Activated B cell treated with CpG ODN at 0.5 μM for 24 hours (primary cell): ENCODE measurements around the gene LAPTM5. TPM values are rescaled to one million over a fixed set of nuclear protein-coding genes. Genes with fewer than 3 reads are reported as not detected.

Source experiments
- ATAC-seq: fragments of 200-7000 bp; cut with Tn5 transposase; one replicate; pipeline ENCODE4 v1.10.0; 2021; ENCODE audit warnings: low read depth, mild to moderate bottlenecking, moderate library complexity
- CTCF ChIA-PET: fragments of 350-600 bp; sonication (Branson Sonifier 250); formaldehyde crosslinking; loops from one replicate; lab custom pipeline; 2021; ENCODE audit warnings: antibody characterized with exemption; lab: Charles Lee
- POLR2A ChIA-PET: fragments of 350-600 bp; sonication (Branson Sonifier 250); formaldehyde crosslinking; loops from one replicate; lab custom pipeline; 2021; ENCODE audit warnings: antibody characterized with exemption; lab: Charles Lee
- DNase-seq: peaks from one replicate; pipeline ENCODE4 v3.0.0; 2022
- H3K27ac Mint-ChIP-seq: one replicate; pipeline ENCODE4 v1.8.0; 2020; ENCODE audit warnings: mixed read lengths
- H3K27me3 Mint-ChIP-seq: one replicate; pipeline ENCODE4 v1.8.0; 2021; ENCODE audit warnings: mixed read lengths
- H3K36me3 Mint-ChIP-seq: one replicate; pipeline ENCODE4 v1.8.0; 2021; ENCODE audit warnings: low read depth, mixed read lengths
- H3K4me1 Mint-ChIP-seq: one replicate; pipeline ENCODE4 v1.8.0; 2021; ENCODE audit warnings: mixed read lengths
- H3K4me3 Mint-ChIP-seq: one replicate; pipeline ENCODE4 v1.8.0; 2020; ENCODE audit warnings: mild to moderate bottlenecking, mixed read lengths
- H3K9me3 Mint-ChIP-seq: one replicate; pipeline ENCODE4 v1.8.0; 2020; ENCODE audit warnings: mixed read lengths
- intact Hi-C: fragments of 100-400 bp; cut with micrococcal nuclease; formaldehyde crosslinking; loops from one replicate; pipeline ENCODE4 v1.15.1; 2024
- total RNA-seq: library from RNA; stranded (reverse); gene quantifications from 2 replicates; pipeline ENCODE4 v1.2.3, GENCODE V29; 2022
- TF ChIP-seq, protein P1 (sequence below): fragments of 200-600 bp; IDR thresholded peaks from one replicate; pipeline ENCODE4 v1.8.0; 2022; ENCODE audit warnings: antibody characterized with exemption, mild to moderate bottlenecking

Gene LAPTM5
- total RNA-seq, 1 donor from 2014 or later = 766 TPM

- no peak for ATAC-seq
- peaks cover 4% of the 10 kb centered on the region for H3K4me1 Mint-ChIP-seq
Observed at GRCh38 chr1:30704765-30705509, 52.6 kb downstream of the LAPTM5 start.

GRCh38 chr1:30704271-30704670 is 53.3 kb downstream of the LAPTM5 start:
- Mint-ChIP-seq H3K4me3 (no peak overlapping the region), H3K36me3 (no peaks in the 10 kb centered on the region), H3K4me1 (peaks cover 4% of the 10 kb centered on the region), H3K9me3 (no peaks in the 10 kb centered on the region), H3K27me3 (peaks cover 16% of the 10 kb centered on the region), H3K27ac (no peak overlapping the region)
- ATAC-seq = no peak
- CTCF ChIA-PET = no interaction called here
- intact Hi-C loops = no loop called here
- no peak for DNase-seq
- TF ChIP-seq, protein P1, sequence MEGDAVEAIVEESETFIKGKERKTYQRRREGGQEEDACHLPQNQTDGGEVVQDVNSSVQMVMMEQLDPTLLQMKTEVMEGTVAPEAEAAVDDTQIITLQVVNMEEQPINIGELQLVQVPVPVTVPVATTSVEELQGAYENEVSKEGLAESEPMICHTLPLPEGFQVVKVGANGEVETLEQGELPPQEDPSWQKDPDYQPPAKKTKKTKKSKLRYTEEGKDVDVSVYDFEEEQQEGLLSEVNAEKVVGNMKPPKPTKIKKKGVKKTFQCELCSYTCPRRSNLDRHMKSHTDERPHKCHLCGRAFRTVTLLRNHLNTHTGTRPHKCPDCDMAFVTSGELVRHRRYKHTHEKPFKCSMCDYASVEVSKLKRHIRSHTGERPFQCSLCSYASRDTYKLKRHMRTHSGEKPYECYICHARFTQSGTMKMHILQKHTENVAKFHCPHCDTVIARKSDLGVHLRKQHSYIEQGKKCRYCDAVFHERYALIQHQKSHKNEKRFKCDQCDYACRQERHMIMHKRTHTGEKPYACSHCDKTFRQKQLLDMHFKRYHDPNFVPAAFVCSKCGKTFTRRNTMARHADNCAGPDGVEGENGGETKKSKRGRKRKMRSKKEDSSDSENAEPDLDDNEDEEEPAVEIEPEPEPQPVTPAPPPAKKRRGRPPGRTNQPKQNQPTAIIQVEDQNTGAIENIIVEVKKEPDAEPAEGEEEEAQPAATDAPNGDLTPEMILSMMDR = no peak
- POLR2A ChIA-PET = no interaction called here

More at GRCh38 chr1:30704765-30705509, 52.6 kb downstream of the LAPTM5 start:
- ChIA-PET POLR2A (no interaction called here), CTCF (no interaction called here)
- no peak overlapping the region for H3K27ac Mint-ChIP-seq
- no peak overlapping the region for H3K4me3 Mint-ChIP-seq
- no peaks in the 10 kb centered on the region for H3K9me3 Mint-ChIP-seq
- TF ChIP-seq, protein P1 = no peak
- H3K27me3 Mint-ChIP-seq = peaks cover 21% of the 10 kb centered on the region
- intact Hi-C loops = loop anchor here (5.0 kb wide), 1 partner anchor 913 kb away; no protein-coding TSS in a partner anchor
- H3K36me3 Mint-ChIP-seq = no peaks in the 10 kb centered on the region
- DNase-seq = no peak

DNA sequence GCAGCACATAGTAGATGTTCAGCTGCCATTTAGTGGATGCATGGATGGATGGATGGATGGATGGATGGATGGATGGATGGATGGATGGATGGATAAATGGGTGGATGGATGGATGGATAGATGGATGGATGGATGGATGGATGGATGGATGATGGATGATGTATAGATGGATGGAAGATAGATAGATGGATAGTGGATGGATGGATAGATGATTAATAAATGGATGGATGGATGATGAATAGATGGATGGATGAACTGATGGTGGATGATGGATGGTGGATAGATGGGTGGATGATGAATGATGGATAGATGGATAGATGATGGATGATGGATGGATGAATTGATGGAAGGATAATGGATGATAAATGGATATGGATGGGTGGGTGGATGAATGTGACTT is 54.8 kb downstream of the LAPTM5 start:
- ATAC-seq (no peak), DNase-seq (no peak)
- Mint-ChIP-seq H3K9me3 (no peaks in the 10 kb centered on the region), H3K27me3 (peaks cover 7% of the 10 kb centered on the region), H3K27ac (no peak overlapping the region), H3K4me3 (no peak overlapping the region), H3K36me3 (no peaks in the 10 kb centered on the region), H3K4me1 (no peaks in the 10 kb centered on the region)
- TF ChIP-seq, protein P1 = no peak
- POLR2A ChIA-PET = no interaction called here
- intact Hi-C loops = no loop called here
- CTCF ChIA-PET = no interaction called here

GRCh38 chr1:30701258-30701633 is 56.3 kb downstream of the LAPTM5 start:
- CTCF ChIA-PET = no interaction called here
- H3K9me3 Mint-ChIP-seq = no peaks in the 10 kb centered on the region
- H3K4me1 Mint-ChIP-seq = no peaks in the 10 kb centered on the region

GRCh38 chr1:30700528-30701257 is 56.9 kb downstream of the LAPTM5 start:
- CTCF ChIA-PET = no interaction called here

More at GRCh38 chr1:30701258-30701633, 56.3 kb downstream of the LAPTM5 start:
- H3K27me3 Mint-ChIP-seq = peaks cover 3% of the 10 kb centered on the region
- no peak overlapping the region for H3K4me3 Mint-ChIP-seq
- intact Hi-C loops = no loop called here
- DNase-seq (no peak), ATAC-seq (no peak)
- TF ChIP-seq, protein P1 = no peak
- no peaks in the 10 kb centered on the region for H3K36me3 Mint-ChIP-seq
- POLR2A ChIA-PET = no interaction called here
- H3K27ac Mint-ChIP-seq = no peak overlapping the region

More at GRCh38 chr1:30700528-30701257, 56.9 kb downstream of the LAPTM5 start:
- intact Hi-C loops = no loop called here
- no peak for ATAC-seq
- Mint-ChIP-seq H3K36me3 (no peaks in the 10 kb centered on the region), H3K27ac (no peak overlapping the region), H3K4me3 (no peak overlapping the region), H3K27me3 (peaks cover 2% of the 10 kb centered on the region), H3K4me1 (no peaks in the 10 kb centered on the region), H3K9me3 (no peaks in the 10 kb centered on the region)
- DNase-seq = no peak
- TF ChIP-seq, protein P1 = no peak
- POLR2A ChIA-PET = no interaction called here
